ENCODE results near the gene GPR132. TPM values are rescaled to one million over a fixed set of nuclear protein-coding genes. Genes with fewer than 3 reads are reported as not detected.

The GPR132 gene
- total and polyA plus RNA-seq, 9 of the 15 experiments (the other 6 are each of a cell fraction or from before 2014, with no cell fraction given), result 0.01 to 1.1 (median 0.25) TPM; not detected in 1

DNA sequence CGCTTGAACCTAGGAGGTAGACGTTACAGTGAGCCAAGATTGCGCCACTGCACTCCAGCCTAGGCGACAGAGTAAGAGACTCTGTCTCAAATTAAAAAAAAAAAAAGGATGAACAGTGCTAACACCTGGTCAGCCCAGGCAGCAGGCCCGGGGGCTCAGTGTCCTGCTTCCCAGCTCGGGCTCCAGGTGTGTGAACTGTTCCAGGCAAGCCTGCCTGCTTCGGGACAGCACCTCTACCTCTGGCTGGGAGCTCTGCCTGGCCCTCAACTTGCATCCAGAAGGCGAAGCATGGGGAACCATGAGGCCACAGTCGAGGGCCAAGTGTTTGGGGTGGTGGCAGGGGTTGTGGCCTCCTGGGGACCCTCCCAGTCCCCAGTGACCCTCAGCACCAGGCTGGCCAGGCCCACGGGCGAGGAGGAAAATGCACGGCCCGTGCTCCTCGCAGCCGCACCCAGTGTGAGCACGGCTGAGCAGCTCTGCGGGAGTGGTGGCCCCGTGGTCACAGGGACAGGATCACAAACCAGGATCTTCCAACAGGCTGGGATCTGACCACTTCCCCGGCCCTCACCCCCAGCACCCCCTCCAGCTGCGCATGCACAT, 59.8 kb downstream of the GPR132 start (continued):
- TF ChIP-seq LCOR (CRISPR knock-in tag; IDR thresholded peaks at IDR 0.05), result no peak
- TF ChIP-seq, protein P1, sequence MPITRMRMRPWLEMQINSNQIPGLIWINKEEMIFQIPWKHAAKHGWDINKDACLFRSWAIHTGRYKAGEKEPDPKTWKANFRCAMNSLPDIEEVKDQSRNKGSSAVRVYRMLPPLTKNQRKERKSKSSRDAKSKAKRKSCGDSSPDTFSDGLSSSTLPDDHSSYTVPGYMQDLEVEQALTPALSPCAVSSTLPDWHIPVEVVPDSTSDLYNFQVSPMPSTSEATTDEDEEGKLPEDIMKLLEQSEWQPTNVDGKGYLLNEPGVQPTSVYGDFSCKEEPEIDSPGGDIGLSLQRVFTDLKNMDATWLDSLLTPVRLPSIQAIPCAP (CRISPR knock-in tag; IDR thresholded peaks at IDR 0.05; ENCODE audit: borderline replicate concordance), result no peak
- TF ChIP-seq FOXA3 (CRISPR knock-in tag; conservative IDR thresholded peaks at IDR 0.05 in 1 of 2, IDR thresholded peaks at IDR 0.05 in 1 of 2), result no peak
- no peak for TF ChIP-seq HDAC8 (tag; IDR thresholded peaks at IDR 0.05)
- TF ChIP-seq SAP30 (IDR thresholded peaks at IDR 0.05; ENCODE audit: borderline replicate concordance, insufficient read depth, low read depth, low read length, poor library complexity, severe bottlenecking), result no peak

Small RNA genes within 50 kb of the gene (small RNA-seq; reads per million reads assigned to genes)
- not detected for gene AL512356.2

Other genes with a start within 250 kb of the GPR132 start
Only the 7 nearest of the 10 such genes appear.
- not detected in 2 replicates for gene PLD4, start 140.6 kb downstream of the GPR132 start, total RNA-seq (2014; rRNA removed)
- not detected in 2 replicates for gene PLD4, start 140.6 kb downstream of the GPR132 start, total RNA-seq (2014; rRNA removed; fragmentation: Illumina TruSeq; extraction: Trizol)
- gene PLD4, start 140.6 kb downstream of the GPR132 start, total RNA-seq (2015; rRNA removed; fragmentation: Illumina TruSeq; extraction: Trizol), result 0.08 and 0.18 TPM in 2 replicates
- gene PLD4, start 140.6 kb downstream of the GPR132 start, total RNA-seq (2021), result 0.24 TPM in 1 of 2 replicates, not detected in the other
- not detected in 2 replicates for gene PLD4, start 140.6 kb downstream of the GPR132 start, polyA plus RNA-seq (2011; rRNA removed)
- gene PLD4, start 140.6 kb downstream of the GPR132 start, polyA plus RNA-seq (2014; fragmentation: Illumina TruSeq; extraction: Trizol), result 0.19 TPM in 1 of 2 replicates, not detected in the other
- gene PLD4, start 140.6 kb downstream of the GPR132 start, polyA plus RNA-seq (2014; fragmentation: Nextera tagmentation; extraction: Ambion mirVana), result not detected
- 0.03 TPM in 1 of 2 replicates, not detected in the other for gene PLD4, start 140.6 kb downstream of the GPR132 start, polyA plus RNA-seq (2014; rRNA removed)
- 0.04 TPM in 1 of 2 replicates, not detected in the other for gene AHNAK2, start 87.1 kb downstream of the GPR132 start, total RNA-seq (2014; rRNA removed)
- not detected in 2 replicates for gene AHNAK2, start 87.1 kb downstream of the GPR132 start, total RNA-seq (2014; rRNA removed; fragmentation: Illumina TruSeq; extraction: Trizol)
- 0.04 TPM in 2 replicates for gene AHNAK2, start 87.1 kb downstream of the GPR132 start, total RNA-seq (2015; rRNA removed; fragmentation: Illumina TruSeq; extraction: Trizol)
- 0.09 and 0.18 TPM in 2 replicates for gene AHNAK2, start 87.1 kb downstream of the GPR132 start, total RNA-seq (2021)
- 0.04 TPM in 1 of 2 replicates, not detected in the other for gene AHNAK2, start 87.1 kb downstream of the GPR132 start, polyA plus RNA-seq (2011; rRNA removed)
- 0.03 TPM in 1 of 2 replicates, not detected in the other for gene AHNAK2, start 87.1 kb downstream of the GPR132 start, polyA plus RNA-seq (2014; fragmentation: Illumina TruSeq; extraction: Trizol)
- not detected for gene AHNAK2, start 87.1 kb downstream of the GPR132 start, polyA plus RNA-seq (2014; fragmentation: Nextera tagmentation; extraction: Ambion mirVana)
- under 0.01 and 0.04 TPM in 2 replicates for gene AHNAK2, start 87.1 kb downstream of the GPR132 start, polyA plus RNA-seq (2014; rRNA removed)
- gene CLBA1, start 79.6 kb downstream of the GPR132 start, total RNA-seq (2014; rRNA removed), result 3.2 and 4.0 TPM in 2 replicates
- gene CLBA1, start 79.6 kb downstream of the GPR132 start, total RNA-seq (2014; rRNA removed; fragmentation: Illumina TruSeq; extraction: Trizol), result 1.4 and 1.8 TPM in 2 replicates
- 2.1 and 2.2 TPM in 2 replicates for gene CLBA1, start 79.6 kb downstream of the GPR132 start, total RNA-seq (2015; rRNA removed; fragmentation: Illumina TruSeq; extraction: Trizol)
- 3.9 and 4.4 TPM in 2 replicates for gene CLBA1, start 79.6 kb downstream of the GPR132 start, total RNA-seq (2021)
- gene CLBA1, start 79.6 kb downstream of the GPR132 start, polyA plus RNA-seq (2011; rRNA removed), result 2.5 and 2.6 TPM in 2 replicates
- 3.2 TPM in 2 replicates for gene CLBA1, start 79.6 kb downstream of the GPR132 start, polyA plus RNA-seq (2014; fragmentation: Illumina TruSeq; extraction: Trizol)
- under 1 TPM; 0.04 to 0.25 TPM for gene CLBA1, start 79.6 kb downstream of the GPR132 start, polyA plus RNA-seq (2014; fragmentation: Nextera tagmentation; extraction: Ambion mirVana)
- 2.2 and 2.7 TPM in 2 replicates for gene CLBA1, start 79.6 kb downstream of the GPR132 start, polyA plus RNA-seq (2014; rRNA removed)
- gene CDCA4, start 44.3 kb downstream of the GPR132 start, total RNA-seq (2014; rRNA removed), result 33.9 and 41.3 TPM in 2 replicates
- 15.8 and 17.3 TPM in 2 replicates for gene CDCA4, start 44.3 kb downstream of the GPR132 start, total RNA-seq (2014; rRNA removed; fragmentation: Illumina TruSeq; extraction: Trizol)
- gene CDCA4, start 44.3 kb downstream of the GPR132 start, total RNA-seq (2015; rRNA removed; fragmentation: Illumina TruSeq; extraction: Trizol), result 23.0 and 23.9 TPM in 2 replicates
- gene CDCA4, start 44.3 kb downstream of the GPR132 start, total RNA-seq (2021), result 43.3 and 44.2 TPM in 2 replicates
- 25.1 and 34.5 TPM in 2 replicates for gene CDCA4, start 44.3 kb downstream of the GPR132 start, polyA plus RNA-seq (2011; rRNA removed)
- 16.7 and 27.1 TPM in 2 replicates for gene CDCA4, start 44.3 kb downstream of the GPR132 start, polyA plus RNA-seq (2014; fragmentation: Illumina TruSeq; extraction: Trizol)
- gene CDCA4, start 44.3 kb downstream of the GPR132 start, polyA plus RNA-seq (2014; fragmentation: Nextera tagmentation; extraction: Ambion mirVana), result 10 to 100 TPM in 1 of 2 experiments, 1 to 10 TPM in 1; 6.6 to 10.3 TPM
- 36.9 and 43.3 TPM in 2 replicates for gene CDCA4, start 44.3 kb downstream of the GPR132 start, polyA plus RNA-seq (2014; rRNA removed)
- 20.1 and 22.8 TPM in 2 replicates for gene JAG2, start 103.3 kb upstream of the GPR132 start, total RNA-seq (2014; rRNA removed)
- 2.4 and 3.3 TPM in 2 replicates for gene JAG2, start 103.3 kb upstream of the GPR132 start, total RNA-seq (2014; rRNA removed; fragmentation: Illumina TruSeq; extraction: Trizol)
- 10.5 and 10.7 TPM in 2 replicates for gene JAG2, start 103.3 kb upstream of the GPR132 start, total RNA-seq (2015; rRNA removed; fragmentation: Illumina TruSeq; extraction: Trizol)
- 43.4 and 48.4 TPM in 2 replicates for gene JAG2, start 103.3 kb upstream of the GPR132 start, total RNA-seq (2021)
- gene JAG2, start 103.3 kb upstream of the GPR132 start, polyA plus RNA-seq (2011; rRNA removed), result 8.6 and 12.1 TPM in 2 replicates
- 6.6 and 16.7 TPM in 2 replicates for gene JAG2, start 103.3 kb upstream of the GPR132 start, polyA plus RNA-seq (2014; fragmentation: Illumina TruSeq; extraction: Trizol)
- under 1 TPM; 0.25 to 0.50 TPM for gene JAG2, start 103.3 kb upstream of the GPR132 start, polyA plus RNA-seq (2014; fragmentation: Nextera tagmentation; extraction: Ambion mirVana)
- 24.5 and 38.0 TPM in 2 replicates for gene JAG2, start 103.3 kb upstream of the GPR132 start, polyA plus RNA-seq (2014; rRNA removed)
- 12.3 and 13.2 TPM in 2 replicates for gene NUDT14, start 115.9 kb upstream of the GPR132 start, total RNA-seq (2014; rRNA removed)
- 1.7 and 2.1 TPM in 2 replicates for gene NUDT14, start 115.9 kb upstream of the GPR132 start, total RNA-seq (2014; rRNA removed; fragmentation: Illumina TruSeq; extraction: Trizol)
- gene NUDT14, start 115.9 kb upstream of the GPR132 start, total RNA-seq (2015; rRNA removed; fragmentation: Illumina TruSeq; extraction: Trizol), result 11.7 and 11.9 TPM in 2 replicates
- 15.7 and 16.3 TPM in 2 replicates for gene NUDT14, start 115.9 kb upstream of the GPR132 start, total RNA-seq (2021)
- 8.3 and 10.6 TPM in 2 replicates for gene NUDT14, start 115.9 kb upstream of the GPR132 start, polyA plus RNA-seq (2011; rRNA removed)
- 3.1 and 6.4 TPM in 2 replicates for gene NUDT14, start 115.9 kb upstream of the GPR132 start, polyA plus RNA-seq (2014; fragmentation: Illumina TruSeq; extraction: Trizol)
- gene NUDT14, start 115.9 kb upstream of the GPR132 start, polyA plus RNA-seq (2014; fragmentation: Nextera tagmentation; extraction: Ambion mirVana), result under 1 TPM; 0.14 to 0.85 TPM
- 8.2 and 14.5 TPM in 2 replicates for gene NUDT14, start 115.9 kb upstream of the GPR132 start, polyA plus RNA-seq (2014; rRNA removed)
- gene BTBD6, start 183.1 kb upstream of the GPR132 start, total RNA-seq (2014; rRNA removed), result not detected in 2 replicates
- gene BTBD6, start 183.1 kb upstream of the GPR132 start, total RNA-seq (2014; rRNA removed; fragmentation: Illumina TruSeq; extraction: Trizol), result not detected in 2 replicates
- gene BTBD6, start 183.1 kb upstream of the GPR132 start, total RNA-seq (2015; rRNA removed; fragmentation: Illumina TruSeq; extraction: Trizol), result not detected in 2 replicates
- 0.16 TPM in 1 of 2 replicates, not detected in the other for gene BTBD6, start 183.1 kb upstream of the GPR132 start, total RNA-seq (2021)
- gene BTBD6, start 183.1 kb upstream of the GPR132 start, polyA plus RNA-seq (2011; rRNA removed), result not detected in 2 replicates
- gene BTBD6, start 183.1 kb upstream of the GPR132 start, polyA plus RNA-seq (2014; fragmentation: Illumina TruSeq; extraction: Trizol), result not detected in 2 replicates
- gene BTBD6, start 183.1 kb upstream of the GPR132 start, polyA plus RNA-seq (2014; fragmentation: Nextera tagmentation; extraction: Ambion mirVana), result not detected
- gene BTBD6, start 183.1 kb upstream of the GPR132 start, polyA plus RNA-seq (2014; rRNA removed), result not detected in 2 replicates

Measured in K562 (cell line).